HEK293T (cell line): ENCODE data around the gene SLC25A26.

Experiments used
- BHLHE40 ChIP-seq: fragments of 450-650 bp; IDR thresholded peaks from 2 replicates; pipeline ENCODE4 v1.6.1; 2016; ENCODE audit warnings: mild to moderate bottlenecking, moderate library complexity, borderline replicate concordance
- CTBP1 ChIP-seq: fragments of 450-650 bp; IDR thresholded peaks from 2 replicates; pipeline ENCODE4 v1.6.1; 2016; ENCODE audit warnings: borderline replicate concordance
- ELF4 ChIP-seq: fragments of 450-650 bp; IDR thresholded peaks from 2 replicates; pipeline ENCODE4 v1.6.1; 2017; ENCODE audit warnings: antibody characterized with exemption
- FOXA1 ChIP-seq: fragments of 450-650 bp; IDR thresholded peaks from 2 replicates; pipeline ENCODE4 v1.6.1; 2016; ENCODE audit warnings: mild to moderate bottlenecking
- FOXM1 ChIP-seq: fragments of 450-650 bp; IDR thresholded peaks from 2 replicates; pipeline ENCODE4 v1.6.1; 2017; ENCODE audit warnings: mild to moderate bottlenecking, borderline replicate concordance
- TF ChIP-seq, protein P1 (sequence below): fragments of 450-650 bp; IDR thresholded peaks from 2 replicates; pipeline ENCODE4 v1.6.1; 2016

- TF ChIP-seq FOXM1 (no peak), BHLHE40 (no peak), ELF4 (no peak), FOXA1 (no peak), CTBP1 (peak; percentile 53; the same call in 1 of the 2 replicates)
- TF ChIP-seq, protein P1, sequence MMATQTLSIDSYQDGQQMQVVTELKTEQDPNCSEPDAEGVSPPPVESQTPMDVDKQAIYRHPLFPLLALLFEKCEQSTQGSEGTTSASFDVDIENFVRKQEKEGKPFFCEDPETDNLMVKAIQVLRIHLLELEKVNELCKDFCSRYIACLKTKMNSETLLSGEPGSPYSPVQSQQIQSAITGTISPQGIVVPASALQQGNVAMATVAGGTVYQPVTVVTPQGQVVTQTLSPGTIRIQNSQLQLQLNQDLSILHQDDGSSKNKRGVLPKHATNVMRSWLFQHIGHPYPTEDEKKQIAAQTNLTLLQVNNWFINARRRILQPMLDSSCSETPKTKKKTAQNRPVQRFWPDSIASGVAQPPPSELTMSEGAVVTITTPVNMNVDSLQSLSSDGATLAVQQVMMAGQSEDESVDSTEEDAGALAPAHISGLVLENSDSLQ = peak; percentile 92
Observed at GRCh38 chr3:66363148-66363547, 142.3 kb downstream of the SLC25A26 start.
